NT2/D1 (cell line): ENCODE measurements around the gene GSTO2.
"Not testable (repeated sequence)": the region's sequence is repeated elsewhere in the genome, so short reads cannot be mapped to it uniquely, and the experiment has no call there.

ENCODE experiments used
- DNase-seq: peaks from one replicate; pipeline ENCODE4 v3.0.0-alpha.2; 2011; ENCODE audit warnings: low read depth, low spot score
- H3K27me3 ChIP-seq: 2 replicates; pipeline ENCODE4 v1.6.0; 2011; ENCODE audit warnings: mild to moderate bottlenecking; ENCODE audit not compliant: insufficient read length, insufficient read depth
- H3K36me3 ChIP-seq: 2 replicates; pipeline ENCODE4 v1.6.1; 2011; ENCODE audit warnings: mild to moderate bottlenecking, low read length, mixed read lengths; ENCODE audit not compliant: insufficient read depth, insufficient read length
- H3K4me1 ChIP-seq: 2 replicates; pipeline ENCODE4 v1.5.1; 2011; ENCODE audit not compliant: insufficient read depth, insufficient read length
- H3K4me3 ChIP-seq: 2 replicates; pipeline ENCODE4 v1.5.1; 2011; ENCODE audit warnings: low read depth; ENCODE audit not compliant: insufficient read length
- H3K9ac ChIP-seq: 2 replicates; pipeline ENCODE4 v1.6.0; 2011; ENCODE audit warnings: low read depth; ENCODE audit not compliant: insufficient read length
- H3K9me3 ChIP-seq: 2 replicates; pipeline ENCODE4 v1.5.1; 2011; ENCODE audit warnings: mild to moderate bottlenecking, low read length; ENCODE audit not compliant: insufficient read depth
- SUZ12 ChIP-seq: IDR thresholded peaks from 2 replicates; pipeline ENCODE4 v1.6.1; 2011; ENCODE audit not compliant: insufficient read length, insufficient read depth; ENCODE audit errors: extremely low read depth
- YY1 ChIP-seq: IDR thresholded peaks from 2 replicates; pipeline ENCODE4 v1.6.1; 2011; ENCODE audit not compliant: insufficient read length, insufficient read depth
- ZNF274 ChIP-seq: IDR thresholded peaks from 2 replicates; pipeline ENCODE4 v1.6.1; 2011; ENCODE audit warnings: mild to moderate bottlenecking, low read depth, low read length

The GSTO2 gene

DNA sequence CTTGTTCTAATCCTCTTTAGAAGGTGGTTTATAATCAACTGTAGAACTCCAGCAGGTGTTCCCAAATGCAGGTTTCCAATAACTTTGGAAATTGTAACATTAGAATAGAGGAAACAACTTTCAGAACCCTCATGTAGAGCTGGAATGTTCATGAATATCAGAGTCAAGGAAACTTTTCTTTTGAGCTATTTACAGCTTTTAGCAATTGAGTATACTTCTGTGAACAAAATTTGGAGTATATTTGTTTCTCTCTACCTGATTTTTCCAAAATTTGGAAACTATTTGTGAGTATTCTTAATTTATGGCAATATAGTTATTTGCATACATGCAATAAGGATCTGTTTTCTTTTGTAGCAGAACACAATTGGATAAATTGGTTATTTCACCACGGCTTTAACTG is 34.0 kb upstream of the GSTO2 start:
- H3K4me3 ChIP-seq = no peak overlapping the region
- H3K36me3 ChIP-seq = no peaks in the 10 kb centered on the region
- DNase-seq = no peak
- H3K9me3 ChIP-seq = peaks cover 4% of the 10 kb centered on the region
- TF ChIP-seq YY1 = no peak
- TF ChIP-seq ZNF274 = no peak
- no peak for TF ChIP-seq SUZ12
- peaks cover 5% of the 10 kb centered on the region for H3K27me3 ChIP-seq
- no peak overlapping the region for H3K9ac ChIP-seq
- H3K4me1 ChIP-seq = no peaks in the 10 kb centered on the region

DNA sequence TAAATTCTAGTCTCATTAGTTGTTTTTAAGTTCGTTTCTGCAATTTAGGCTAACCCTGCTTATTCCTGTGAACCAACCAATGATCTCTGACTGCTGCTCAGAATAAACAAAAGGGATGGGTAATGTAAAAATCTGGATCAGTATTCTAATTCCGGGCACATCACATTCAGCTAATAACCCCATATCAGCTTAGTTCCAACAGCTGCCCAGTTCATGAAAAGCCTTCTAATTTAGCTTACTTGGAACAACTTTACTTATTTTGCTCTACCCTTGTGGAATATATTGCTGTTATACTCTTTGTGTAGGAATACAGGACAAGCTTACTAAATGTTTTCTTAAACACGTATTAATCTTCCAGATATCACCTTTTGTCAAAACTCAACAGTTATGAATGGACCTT is 33.2 kb upstream of the GSTO2 start:
- peaks cover 4% of the 10 kb centered on the region for H3K9me3 ChIP-seq
- no peaks in the 10 kb centered on the region for H3K4me1 ChIP-seq
- no peak for DNase-seq
- no peaks in the 10 kb centered on the region for H3K36me3 ChIP-seq
- TF ChIP-seq SUZ12 = no peak
- TF ChIP-seq YY1 = no peak
- no peak for TF ChIP-seq ZNF274
- H3K4me3 ChIP-seq = no peak overlapping the region
- peaks cover 5% of the 10 kb centered on the region for H3K27me3 ChIP-seq
- H3K9ac ChIP-seq = no peak overlapping the region

- no peak overlapping the region for H3K9ac ChIP-seq
- H3K9me3 ChIP-seq = peaks cover 2% of the 10 kb centered on the region; the same call in 1 of the 2 replicates
- no peaks in the 10 kb centered on the region for H3K27me3 ChIP-seq
- H3K4me3 ChIP-seq = no peak overlapping the region
- no peak for DNase-seq
- H3K4me1 ChIP-seq = no peaks in the 10 kb centered on the region
- H3K36me3 ChIP-seq = no peaks in the 10 kb centered on the region
- TF ChIP-seq ZNF274 (no peak), YY1 (no peak)
Measured at GRCh38 chr10:104240078-104240477, 28.9 kb upstream of the GSTO2 start.

- TF ChIP-seq SUZ12 (no peak), ZNF274 (no peak), YY1 (no peak)
- Histone ChIP-seq H3K4me1 (no peaks in the 10 kb centered on the region), H3K9ac (no peak overlapping the region), H3K9me3 (peaks cover 24% of the 10 kb centered on the region), H3K27me3 (no peaks in the 10 kb centered on the region), H3K4me3 (no peak overlapping the region), H3K36me3 (no peaks in the 10 kb centered on the region)
- no peak for DNase-seq
Measured at GRCh38 chr10:104242545-104242944, 26.4 kb upstream of the GSTO2 start.

- H3K4me3 ChIP-seq, H3K36me3 ChIP-seq, H3K27me3 ChIP-seq, H3K4me1 ChIP-seq, H3K9ac ChIP-seq, DNase-seq: not testable (repeated sequence)
- peaks cover 24% of the 10 kb centered on the region for H3K9me3 ChIP-seq
Measured at GRCh38 chr10:104243009-104243408, 26.0 kb upstream of the GSTO2 start.

GRCh38 chr10:104243512-104243911 is 25.5 kb upstream of the GSTO2 start:
- no peak for DNase-seq
- Histone ChIP-seq H3K4me3 (no peak overlapping the region), H3K4me1 (no peaks in the 10 kb centered on the region), H3K9ac (no peak overlapping the region), H3K9me3 (peaks cover 27% of the 10 kb centered on the region), H3K36me3 (no peaks in the 10 kb centered on the region), H3K27me3 (no peaks in the 10 kb centered on the region)
- TF ChIP-seq SUZ12 = no peak
- no peak for TF ChIP-seq ZNF274
- TF ChIP-seq YY1 = no peak

DNA sequence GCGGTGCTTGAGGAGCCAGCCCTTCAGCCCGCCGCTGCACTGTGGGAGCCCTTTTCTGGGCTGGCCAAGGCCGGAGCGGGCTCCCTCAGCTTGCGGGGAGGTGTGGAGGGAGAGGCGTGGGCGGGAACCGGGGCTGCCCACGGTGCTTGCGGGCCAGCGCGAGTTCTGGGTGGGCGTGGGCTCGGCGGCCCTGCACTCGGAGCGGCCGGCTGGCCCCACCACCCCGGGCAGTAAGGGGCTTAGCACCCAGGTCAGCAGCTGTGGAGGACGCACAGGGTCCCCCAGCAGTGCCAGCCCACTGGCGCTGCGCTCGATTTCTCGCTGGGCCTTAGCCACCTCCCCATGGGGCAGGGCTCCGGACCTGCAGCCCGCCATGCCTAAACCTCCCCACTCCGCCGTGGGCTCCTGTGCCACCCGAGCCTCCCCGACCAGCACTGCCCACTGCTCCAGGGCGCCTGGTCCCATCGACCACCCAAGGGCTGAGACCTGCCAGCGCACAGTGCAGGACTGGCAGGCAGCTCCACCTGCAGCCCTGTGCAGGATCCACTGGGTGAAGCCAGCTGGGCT is 23.8 kb upstream of the GSTO2 start:
- H3K4me1 ChIP-seq = no peaks in the 10 kb centered on the region
- H3K4me3 ChIP-seq = no peak overlapping the region
- H3K9me3 ChIP-seq = peaks cover 30% of the 10 kb centered on the region
- no peak for TF ChIP-seq YY1
- TF ChIP-seq SUZ12 = no peak
- no peak for TF ChIP-seq ZNF274
- no peak overlapping the region for H3K9ac ChIP-seq
- H3K27me3 ChIP-seq = no peaks in the 10 kb centered on the region
- no peak for DNase-seq
- H3K36me3 ChIP-seq = no peaks in the 10 kb centered on the region

GRCh38 chr10:104246976-104247375 is 22.0 kb upstream of the GSTO2 start:
- TF ChIP-seq ZNF274 = no peak
- TF ChIP-seq SUZ12 = no peak
- no peak for TF ChIP-seq YY1
- Histone ChIP-seq H3K4me3 (no peak overlapping the region), H3K4me1 (no peaks in the 10 kb centered on the region), H3K36me3 (no peaks in the 10 kb centered on the region), H3K9ac (no peak overlapping the region), H3K9me3 (peaks cover 30% of the 10 kb centered on the region), H3K27me3 (no peaks in the 10 kb centered on the region)
- DNase-seq = no peak
